Activated naive CD4-positive, alpha-beta T cell treated with Interleukin-2 at 50 U/mL for 16 hours (primary cell): Measurements from ENCODE around the gene NELFE.
"Not testable (repeated sequence)": the region's sequence is repeated elsewhere in the genome, so short reads cannot be mapped to it uniquely, and the experiment has no call there.

Experiments used
- DNase-seq: peaks from one replicate; pipeline ENCODE4 v3.0.0-alpha.2; 2020

The NELFE gene

DNA sequence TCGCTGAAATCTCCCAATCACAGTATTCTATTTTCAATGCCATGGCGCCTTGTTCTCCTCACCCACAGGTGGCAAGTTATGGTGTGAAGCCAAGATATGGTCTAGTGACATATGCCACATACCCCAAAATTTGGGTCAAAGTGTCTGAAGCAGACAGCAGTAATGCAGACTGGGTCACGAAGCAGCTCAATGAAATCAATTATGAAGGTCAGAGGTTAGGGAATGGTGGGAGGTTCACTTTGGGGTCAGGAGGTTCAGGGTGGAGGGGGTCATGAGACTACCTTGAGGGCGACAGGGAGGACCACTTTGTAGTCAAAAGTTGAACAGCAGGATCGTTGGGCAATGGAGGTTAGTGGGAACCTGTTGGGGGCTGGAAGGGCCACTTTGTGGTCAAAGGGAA lies 10.5 kb downstream of the NELFE start:
- DNase-seq, result no peak

DNA sequence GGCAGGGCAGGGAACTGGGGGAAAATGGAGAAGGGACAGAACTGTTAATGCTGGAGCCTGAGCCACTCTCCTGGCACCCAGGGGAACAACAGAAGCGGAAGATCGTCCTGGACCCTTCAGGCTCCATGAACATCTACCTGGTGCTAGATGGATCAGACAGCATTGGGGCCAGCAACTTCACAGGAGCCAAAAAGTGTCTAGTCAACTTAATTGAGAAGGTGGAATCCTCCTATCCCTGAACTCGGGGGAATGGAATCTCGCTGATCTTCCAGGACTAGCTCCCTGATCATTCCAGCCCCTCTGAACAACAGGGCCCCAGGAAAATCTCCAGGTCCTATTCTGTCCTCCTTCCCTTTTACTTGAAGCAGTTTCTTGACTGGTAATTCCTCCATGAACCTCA lies 10.9 kb downstream of the NELFE start:
- DNase-seq, result no peak

DNA sequence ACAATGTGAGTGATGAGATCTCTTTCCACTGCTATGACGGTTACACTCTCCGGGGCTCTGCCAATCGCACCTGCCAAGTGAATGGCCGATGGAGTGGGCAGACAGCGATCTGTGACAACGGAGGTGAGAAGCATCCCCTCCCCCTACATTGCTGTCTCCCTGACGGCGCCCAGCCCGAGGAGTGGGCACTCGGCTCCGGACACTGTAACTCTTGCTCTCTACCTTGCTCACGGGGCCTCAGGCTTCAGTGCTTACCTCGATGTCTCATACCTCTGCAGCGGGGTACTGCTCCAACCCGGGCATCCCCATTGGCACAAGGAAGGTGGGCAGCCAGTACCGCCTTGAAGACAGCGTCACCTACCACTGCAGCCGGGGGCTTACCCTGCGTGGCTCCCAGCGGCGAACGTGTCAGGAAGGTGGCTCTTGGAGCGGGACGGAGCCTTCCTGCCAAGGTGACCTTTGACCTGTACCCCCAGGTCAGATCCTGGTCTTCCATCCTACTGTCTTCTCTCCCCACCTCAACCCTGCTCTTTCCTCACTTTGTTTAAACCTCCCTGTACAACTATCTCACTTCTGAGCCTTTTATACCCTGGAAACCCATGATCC lies 11.6 kb downstream of the NELFE start:
- DNase-seq, result no peak

DNA sequence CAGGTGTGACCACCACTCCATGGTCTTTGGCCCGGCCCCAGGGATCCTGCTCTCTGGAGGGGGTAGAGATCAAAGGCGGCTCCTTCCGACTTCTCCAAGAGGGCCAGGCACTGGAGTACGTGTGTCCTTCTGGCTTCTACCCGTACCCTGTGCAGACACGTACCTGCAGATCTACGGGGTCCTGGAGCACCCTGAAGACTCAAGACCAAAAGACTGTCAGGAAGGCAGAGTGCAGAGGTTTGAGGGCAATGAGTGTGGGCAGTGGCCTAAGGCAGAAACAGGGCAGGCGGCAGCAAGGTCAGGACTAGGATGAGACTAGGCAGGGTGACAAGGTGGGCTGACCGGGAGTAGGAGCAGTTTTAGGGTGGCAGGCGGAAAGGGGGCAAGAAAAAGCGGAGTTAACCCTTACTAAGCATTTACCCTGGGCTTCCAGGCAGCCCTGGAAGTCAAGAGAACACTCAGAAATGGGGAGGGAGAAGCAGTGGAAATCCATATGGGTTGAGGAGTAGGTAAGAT lies 12.3 kb downstream of the NELFE start:
- DNase-seq, result no peak

DNA sequence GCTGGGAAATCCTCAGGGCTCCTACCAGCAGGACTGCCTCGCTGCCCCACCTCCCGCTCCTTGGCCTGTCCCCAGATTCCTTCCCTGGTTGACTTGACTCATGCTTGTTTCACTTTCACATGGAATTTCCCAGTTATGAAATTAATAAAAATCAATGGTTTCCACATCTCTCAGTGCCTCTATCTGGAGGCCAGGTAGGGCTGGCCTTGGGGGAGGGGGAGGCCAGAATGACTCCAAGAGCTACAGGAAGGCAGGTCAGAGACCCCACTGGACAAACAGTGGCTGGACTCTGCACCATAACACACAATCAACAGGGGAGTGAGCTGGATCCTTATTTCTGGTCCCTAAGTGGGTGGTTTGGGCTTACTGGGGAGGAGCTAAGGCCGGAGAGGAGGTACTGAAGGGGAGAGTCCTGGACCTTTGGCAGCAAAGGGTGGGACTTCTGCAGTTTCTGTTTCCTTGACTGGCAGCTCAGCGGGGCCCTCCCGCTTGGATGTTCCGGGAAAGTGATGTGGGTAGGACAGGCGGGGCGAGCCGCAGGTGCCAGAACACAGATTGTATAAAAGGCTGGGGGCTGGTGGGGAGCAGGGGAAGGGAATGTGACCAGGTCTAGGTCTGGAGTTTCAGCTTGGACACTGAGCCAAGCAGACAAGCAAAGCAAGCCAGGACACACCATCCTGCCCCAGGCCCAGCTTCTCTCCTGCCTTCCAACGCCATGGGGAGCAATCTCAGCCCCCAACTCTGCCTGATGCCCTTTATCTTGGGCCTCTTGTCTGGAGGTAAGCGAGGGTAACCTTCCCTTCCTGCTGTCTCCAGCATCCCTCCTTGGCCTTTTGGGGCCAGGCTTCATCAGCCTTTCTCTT lies 13.0 kb downstream of the NELFE start, which contains the start of gene CFB:
TSS of gene CFB (plus strand) at position 589 of the 863 bp plus-strand sequence. CDS start at position 716, 127 bp downstream.
- no peak for DNase-seq

DNA sequence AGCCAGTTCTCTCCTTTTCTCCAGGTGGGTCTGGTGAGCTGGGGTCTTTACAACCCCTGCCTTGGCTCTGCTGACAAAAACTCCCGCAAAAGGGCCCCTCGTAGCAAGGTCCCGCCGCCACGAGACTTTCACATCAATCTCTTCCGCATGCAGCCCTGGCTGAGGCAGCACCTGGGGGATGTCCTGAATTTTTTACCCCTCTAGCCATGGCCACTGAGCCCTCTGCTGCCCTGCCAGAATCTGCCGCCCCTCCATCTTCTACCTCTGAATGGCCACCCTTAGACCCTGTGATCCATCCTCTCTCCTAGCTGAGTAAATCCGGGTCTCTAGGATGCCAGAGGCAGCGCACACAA lies 13.6 kb downstream of the NELFE start:
- DNase-seq, result no peak

DNA sequence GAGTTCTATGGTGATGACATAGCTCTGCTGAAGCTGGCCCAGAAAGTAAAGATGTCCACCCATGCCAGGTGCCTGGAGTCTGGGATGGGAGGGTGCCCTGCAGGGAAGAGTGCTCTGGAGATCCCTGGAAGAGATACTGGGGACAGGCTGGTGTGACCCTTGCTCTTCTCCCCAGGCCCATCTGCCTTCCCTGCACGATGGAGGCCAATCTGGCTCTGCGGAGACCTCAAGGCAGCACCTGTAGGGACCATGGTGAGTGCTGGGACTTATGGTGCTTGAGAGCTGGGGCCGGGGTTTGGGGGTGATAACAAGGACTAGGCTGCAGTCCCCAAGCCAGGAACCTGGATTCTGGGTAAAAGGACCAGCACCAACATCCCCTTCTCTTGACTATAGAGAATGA lies 15.0 kb downstream of the NELFE start:
- DNase-seq, result no peak

DNA sequence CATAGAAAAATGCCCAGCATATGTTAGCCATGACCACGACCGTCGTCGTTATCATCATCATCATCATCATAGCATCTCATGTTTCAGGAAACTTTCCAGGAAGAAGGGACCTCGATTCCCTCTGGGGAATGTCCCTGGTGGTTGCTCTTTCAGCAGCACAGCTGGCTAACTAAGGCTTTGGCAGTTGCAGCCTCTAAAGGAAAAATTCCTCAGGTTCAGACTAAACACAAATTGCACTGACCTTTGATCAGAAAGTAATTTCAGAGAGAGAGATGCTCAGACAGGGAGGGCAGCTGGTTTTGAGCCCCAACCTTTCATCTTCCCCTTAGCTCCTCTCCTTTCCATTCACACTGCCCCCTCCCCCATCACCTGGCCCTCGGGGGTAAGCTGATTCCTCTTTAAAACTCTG lies 18.5 kb downstream of the NELFE start:
- no peak for DNase-seq

DNA sequence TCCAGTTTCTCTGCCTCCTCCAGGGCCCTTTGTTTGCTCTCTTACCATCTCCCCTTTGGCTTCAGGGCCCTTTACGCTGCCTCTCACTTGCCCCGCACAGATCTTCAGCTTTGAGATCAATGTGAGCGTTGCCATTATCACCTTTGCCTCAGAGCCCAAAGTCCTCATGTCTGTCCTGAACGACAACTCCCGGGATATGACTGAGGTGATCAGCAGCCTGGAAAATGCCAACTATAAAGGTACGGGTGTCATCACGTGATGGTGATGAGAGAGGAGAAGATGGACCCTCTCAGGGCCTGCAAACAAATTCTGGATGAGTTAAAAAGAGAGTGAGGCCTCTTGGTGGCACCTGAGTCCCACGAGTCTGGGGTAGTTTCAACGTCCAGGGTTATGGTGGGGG lies 22.9 kb downstream of the NELFE start:
- DNase-seq, result no peak

DNA sequence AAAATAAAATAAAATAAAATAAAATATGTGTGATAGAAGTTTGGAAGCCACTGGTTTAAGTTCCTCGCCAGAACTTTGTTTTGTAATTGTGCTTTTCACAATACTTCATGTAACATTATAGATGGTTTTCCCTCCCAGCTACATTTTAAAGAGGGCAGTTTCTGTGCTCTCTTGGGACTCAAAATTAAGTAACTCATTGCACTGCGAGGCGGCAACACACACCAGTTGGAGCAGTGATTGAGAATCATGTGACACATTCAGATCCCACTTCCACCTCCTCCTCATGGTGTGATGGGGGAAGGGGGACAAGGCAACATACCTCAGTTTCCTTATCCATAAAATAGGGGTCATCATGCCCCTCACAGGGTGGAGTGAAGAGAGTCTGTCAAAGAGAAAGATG lies 23.8 kb downstream of the NELFE start:
- DNase-seq, result no peak

DNA sequence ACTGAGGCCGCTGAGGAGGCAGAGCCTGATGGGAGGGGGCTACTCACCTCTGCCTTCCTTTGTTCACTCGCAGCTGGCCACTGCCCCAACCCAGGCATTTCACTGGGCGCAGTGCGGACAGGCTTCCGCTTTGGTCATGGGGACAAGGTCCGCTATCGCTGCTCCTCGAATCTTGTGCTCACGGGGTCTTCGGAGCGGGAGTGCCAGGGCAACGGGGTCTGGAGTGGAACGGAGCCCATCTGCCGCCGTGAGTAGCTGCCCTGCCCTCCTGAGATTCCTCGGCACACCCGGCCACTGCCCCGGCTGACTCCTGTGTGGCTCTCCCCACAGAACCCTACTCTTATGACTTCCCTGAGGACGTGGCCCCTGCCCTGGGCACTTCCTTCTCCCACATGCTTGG lies 25.2 kb downstream of the NELFE start:
- no peak for DNase-seq

DNA sequence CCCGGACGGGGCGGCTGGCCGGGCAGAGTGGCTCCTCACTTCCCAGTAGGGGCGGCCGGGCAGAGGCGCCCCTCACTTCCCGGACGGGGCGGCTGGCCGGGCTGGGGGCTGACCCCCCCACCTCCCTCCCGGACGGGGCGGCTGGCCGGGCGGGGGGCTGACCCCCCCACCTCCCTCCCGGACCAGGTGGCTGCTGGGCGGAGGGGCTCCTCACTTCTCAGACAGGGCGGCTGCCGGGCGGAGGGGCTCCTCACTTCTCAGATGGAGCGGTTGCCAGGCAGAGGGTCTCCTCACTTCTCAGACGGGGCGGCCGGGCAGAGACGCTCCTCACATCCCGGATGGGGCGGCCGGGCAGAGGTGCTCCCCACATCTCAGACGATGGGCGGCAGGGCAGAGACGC lies 26.6 kb downstream of the NELFE start:
- DNase-seq, result not testable (repeated sequence)

DNA sequence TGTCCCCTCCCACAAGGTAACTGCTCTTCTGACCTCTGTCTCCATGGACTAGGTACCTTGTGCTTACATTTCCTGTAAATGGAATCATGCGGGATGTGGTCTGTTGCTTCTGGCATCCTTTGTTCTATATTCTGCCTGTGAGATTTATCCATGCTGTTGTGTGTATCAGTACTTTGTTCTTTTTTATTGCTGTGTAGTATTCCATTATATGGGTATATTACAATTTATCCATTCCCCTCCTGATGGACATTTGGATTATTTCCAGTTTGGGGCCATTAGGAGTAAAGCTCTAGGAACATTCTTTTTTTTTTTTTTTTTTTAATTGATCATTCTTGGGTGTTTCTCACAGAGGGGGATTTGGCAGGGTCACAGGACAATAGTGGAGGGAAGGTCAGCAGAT lies 27.8 kb downstream of the NELFE start:
- DNase-seq, result no peak

DNA sequence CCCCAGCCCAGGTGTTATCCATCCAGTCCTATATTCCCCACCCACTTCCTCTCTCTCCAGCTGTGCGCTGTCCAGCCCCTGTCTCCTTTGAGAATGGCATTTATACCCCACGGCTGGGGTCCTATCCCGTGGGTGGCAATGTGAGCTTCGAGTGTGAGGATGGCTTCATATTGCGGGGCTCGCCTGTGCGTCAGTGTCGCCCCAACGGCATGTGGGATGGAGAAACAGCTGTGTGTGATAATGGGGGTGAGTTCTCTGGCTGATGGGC lies 30.2 kb downstream of the NELFE start:
- DNase-seq, result no peak

DNA sequence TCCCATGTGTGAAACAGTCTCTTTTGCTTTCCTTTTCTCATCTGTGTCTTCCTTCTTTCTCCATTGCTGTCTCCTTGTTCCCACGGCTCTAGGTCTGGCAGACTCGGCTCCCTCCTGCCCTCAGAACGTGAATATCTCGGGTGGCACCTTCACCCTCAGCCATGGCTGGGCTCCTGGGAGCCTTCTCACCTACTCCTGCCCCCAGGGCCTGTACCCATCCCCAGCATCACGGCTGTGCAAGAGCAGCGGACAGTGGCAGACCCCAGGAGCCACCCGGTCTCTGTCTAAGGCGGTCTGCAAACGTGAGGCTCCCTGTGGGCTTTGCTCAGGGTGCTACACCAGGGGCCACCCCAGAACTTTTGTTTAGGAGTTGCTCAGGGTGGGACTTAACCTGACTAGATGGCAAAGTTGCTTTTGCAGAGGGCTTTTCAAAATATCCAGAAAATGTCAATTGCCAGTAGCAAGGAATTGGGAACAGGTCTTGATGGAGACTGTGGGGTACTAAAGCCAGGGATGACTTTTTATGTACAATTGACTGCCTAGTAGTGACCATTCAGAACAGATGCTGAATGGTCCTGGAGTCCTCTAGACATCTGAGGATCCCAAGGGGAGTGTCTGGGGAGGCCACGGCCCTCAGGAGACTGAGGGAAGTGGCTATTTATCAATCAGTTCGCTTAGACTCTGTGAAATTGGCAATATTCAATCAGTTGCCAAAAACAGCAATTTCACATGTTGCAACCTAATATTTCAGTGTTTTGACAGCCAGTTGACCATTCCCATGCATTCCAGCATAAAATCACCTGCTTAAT lies 30.7 kb downstream of the NELFE start:
- DNase-seq, result no peak

DNA sequence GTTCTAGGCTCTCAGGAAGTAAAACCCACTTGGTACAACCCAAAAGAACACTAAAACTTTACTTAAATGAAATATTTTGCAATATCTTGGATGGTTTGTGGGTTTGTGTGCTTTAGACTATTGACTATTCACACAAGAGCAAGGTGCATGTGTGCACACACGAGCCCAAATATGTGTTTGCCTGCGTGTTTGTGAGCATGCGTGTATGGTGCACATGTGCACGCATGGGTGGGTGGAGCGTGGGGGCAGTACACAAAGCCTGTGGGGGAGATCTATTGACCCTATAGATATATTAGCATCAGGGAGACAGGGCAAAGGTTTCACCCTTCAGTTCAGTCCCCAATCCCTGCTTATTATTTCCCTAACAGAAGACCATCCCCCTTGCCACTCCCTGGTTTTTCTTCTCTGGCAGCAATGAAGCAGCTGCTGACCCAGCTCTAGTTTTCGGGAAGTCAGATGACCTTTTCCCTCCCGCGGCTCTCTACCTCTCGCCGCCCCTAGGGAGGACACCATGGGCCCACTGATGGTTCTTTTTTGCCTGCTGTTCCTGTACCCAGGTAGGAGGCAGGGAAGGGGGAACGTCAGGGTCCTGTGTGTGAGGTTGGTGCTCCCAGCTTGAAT lies 31.4 kb downstream of the NELFE start, which contains the start of gene C2:
TSS of gene C2 (plus strand) at position 476 of the 621 bp plus-strand sequence. CDS start at position 512, 36 bp downstream.
- no peak for DNase-seq

DNA sequence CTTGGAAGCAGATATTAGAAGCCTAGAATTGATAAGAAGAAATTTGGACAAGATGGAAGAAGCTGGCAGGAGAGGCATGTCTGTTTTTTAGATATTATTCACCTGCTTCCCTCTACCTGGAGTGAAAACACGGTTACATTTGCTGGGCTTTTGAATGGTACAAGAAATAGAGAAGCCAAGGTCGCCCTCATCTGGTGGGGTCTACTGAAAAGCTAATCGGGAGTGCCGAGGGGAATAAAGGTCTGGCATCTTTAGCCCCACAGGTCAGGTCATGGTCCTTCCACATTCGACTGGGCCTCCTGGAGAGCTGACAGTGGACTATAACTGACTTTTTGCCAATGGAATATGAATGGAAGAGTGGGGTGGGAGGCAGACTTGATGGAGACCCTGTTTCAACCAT lies 35.8 kb downstream of the NELFE start:
- DNase-seq, result peak; percentile 15

DNA sequence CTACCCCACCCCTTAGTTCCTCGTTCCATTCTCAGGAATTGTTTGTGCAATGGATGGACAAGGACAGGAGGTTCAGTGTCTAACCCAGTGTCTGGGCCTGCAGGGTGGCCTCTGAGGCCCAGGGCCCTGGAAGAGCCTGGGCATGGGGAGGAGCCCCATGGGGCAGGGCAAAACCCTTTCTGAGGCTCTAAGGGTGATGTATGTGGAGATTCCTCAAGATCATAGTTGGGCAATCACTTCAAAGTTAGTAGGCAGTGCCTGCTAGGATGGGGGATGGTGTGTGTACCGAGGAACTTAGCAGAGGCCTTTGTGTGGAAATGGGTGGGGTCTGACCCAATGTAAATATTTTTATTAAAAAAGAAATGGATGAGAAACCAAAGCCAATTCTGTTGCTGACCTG lies 38.0 kb downstream of the NELFE start:
- DNase-seq, result no peak

DNA sequence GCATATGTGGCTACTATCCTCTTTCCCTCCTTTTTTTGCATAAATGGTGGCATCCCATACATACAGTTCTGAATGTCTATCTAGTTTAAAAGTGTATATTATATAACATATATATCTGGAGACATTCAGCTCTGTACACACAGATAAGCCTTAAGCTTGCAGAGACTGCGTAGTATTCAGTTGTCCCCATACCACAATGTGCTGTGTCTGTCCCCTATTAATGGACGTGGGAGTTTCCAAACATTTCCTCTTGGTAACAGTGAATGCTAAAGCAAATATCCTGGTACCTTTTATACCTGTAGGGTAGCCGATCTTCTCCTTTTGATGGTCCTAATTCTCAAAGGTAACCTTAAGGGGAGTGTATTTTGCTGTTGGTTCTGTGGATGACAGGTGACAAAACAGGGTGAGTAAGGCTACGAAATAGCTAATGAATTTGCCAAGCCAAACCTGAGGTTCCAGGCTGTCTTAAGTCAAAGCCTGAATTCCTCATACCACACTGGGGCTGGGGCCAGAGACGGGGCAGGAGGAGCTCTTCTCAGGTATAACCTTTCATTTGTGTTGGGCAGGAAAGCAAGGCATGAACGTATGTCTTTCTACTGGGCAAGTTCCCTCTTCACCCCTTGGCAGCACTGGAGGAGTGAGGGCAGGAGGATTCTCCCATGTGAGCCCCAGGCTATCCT lies 39.0 kb downstream of the NELFE start:
- no peak for DNase-seq

DNA sequence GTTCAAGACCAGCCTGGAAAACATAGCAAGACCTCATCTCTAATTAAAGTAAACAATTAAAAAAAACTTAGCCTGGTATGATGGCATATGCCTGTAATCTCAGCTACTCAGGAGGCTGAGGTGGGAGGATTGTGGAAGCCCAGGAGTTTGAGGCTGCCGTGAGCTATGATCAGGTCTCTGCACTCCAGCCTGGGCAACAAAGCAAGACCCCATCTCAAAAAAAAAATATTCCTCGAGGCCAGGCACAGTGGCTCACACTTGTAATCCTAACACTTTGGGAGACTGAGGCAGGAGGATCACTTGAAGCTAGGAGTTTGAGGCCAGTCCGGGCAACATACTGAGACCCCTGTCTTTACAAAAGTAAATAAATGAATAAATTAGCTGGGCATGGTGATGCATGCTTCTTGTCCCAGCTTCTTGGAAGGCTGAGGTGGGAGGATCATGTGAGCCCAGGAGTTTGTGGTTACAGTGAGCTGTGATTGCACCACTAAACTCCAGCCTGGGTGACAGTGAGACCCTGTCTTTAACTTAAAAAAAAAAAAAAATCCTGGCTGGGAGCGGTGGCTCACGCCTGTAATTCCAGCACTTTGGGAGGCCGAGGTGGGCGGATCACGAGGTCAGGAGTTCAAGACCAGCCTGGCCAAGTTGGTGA lies 40.6 kb downstream of the NELFE start:
- DNase-seq, result no peak

DNA sequence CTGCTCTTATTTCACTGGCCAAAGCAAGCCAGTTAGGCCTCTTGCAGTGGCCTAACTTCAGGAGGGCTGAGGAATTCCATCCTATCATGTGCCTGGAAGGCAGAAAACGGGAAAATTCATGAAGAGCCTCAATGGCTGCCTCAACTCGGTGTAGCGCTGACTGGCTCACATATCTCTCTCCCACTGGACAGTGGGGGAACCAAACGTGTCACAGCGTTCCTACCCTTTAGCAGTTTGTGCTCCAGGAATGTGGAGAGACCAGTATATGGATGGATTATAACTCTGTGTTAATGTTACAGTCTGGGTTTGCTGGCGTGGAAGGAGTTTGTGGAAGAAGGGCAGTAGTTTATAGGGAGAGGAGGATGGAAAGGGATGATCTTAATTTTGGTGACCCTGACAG lies 43.0 kb downstream of the NELFE start:
- DNase-seq, result no peak

DNA sequence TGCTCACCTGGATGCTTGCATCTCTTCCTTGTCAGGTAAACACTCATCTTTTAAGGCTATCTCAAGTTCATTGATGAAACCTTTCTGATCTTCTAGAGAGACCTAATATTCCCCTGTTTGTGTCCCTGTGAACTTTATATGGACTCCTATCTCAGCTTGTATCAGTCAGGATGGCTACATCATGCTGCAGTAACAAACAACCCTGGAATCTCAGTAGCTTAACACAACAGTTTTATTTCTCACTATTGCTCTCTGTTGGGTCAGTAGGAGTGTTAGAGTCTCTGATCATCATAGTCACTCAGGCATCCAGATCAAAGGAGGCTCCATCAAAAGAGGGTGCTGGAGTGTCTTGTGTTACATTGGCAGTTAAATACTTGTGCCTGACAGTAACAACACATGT lies 43.4 kb downstream of the NELFE start:
- DNase-seq, result no peak
